GM15510 (cell line): ENCODE measurements around the gene IGLL5.

ENCODE experiments used
- POLR2A ChIP-seq: IDR thresholded peaks from 3 replicates; pipeline ENCODE4 v1.6.1; 2011; ENCODE audit warnings: borderline replicate concordance; ENCODE audit not compliant: insufficient read length; ENCODE audit errors: extremely low read depth

Gene IGLL5

GRCh38 chr22:22878211-22878570, 9.4 kb upstream of the IGLL5 start:
- TF ChIP-seq POLR2A = no peak

DNA sequence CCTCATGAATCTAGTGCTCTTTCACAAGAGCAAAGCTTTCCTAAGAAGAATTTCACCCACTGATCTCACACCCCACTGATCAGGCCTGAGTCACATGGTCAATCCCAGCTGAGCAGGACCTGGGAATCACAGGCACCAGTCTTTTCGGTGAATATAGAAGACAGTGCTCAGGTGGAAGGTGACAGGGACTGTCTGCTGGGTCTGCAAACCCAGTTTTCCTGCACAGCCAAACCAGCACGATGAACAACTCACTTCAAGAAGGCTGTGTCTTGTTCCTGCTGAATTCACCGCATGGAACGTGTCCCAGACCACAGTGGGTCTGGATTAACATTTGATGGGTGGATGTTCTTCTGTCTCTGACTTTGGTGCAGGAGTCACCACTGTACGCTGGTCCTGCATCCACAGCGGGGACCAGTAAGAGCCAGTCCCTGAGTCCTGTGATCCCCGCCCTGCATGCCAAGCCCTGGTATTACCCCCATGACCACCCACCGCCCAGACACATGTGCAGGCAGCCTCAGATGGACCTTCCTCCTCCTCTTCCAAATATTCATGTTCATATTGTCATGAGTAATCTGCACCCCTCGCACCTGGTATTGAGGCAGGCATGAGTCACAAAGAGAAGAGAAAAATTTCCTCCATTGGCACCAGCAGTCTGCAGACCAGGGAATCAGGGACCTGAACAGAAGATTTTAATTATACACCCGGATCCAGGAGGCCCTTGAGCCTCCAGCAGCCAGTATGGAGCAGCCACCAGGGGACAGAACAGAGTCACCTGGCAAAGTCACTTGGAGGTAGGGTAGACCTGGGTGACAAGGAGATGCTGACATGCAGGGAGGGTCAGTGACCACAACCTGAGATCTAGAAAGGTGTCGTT, 8.6 kb upstream of the IGLL5 start:
- TF ChIP-seq POLR2A = no peak

GRCh38 chr22:22879675-22880155, 7.9 kb upstream of the IGLL5 start:
- TF ChIP-seq POLR2A = no peak

DNA sequence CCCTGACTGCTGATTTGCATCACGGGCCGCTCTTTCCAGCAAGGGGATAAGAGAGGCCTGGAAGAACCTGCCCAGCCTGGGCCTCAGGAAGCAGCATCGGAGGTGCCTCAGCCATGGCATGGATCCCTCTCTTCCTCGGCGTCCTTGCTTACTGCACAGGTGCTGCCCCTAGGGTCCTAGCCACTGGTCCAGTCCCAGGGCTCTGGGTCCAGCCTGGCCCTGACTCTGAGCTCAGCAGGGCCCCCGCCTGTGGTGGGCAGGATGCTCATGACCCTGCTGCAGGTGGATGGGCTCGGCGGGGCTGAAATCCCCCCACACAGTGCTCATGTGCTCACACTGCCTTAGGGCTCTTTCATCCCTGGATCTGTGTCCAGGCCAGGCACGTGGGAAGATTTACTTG, 7.0 kb upstream of the IGLL5 start:
- no peak for TF ChIP-seq POLR2A

GRCh38 chr22:22881116-22882000, 6.3 kb upstream of the IGLL5 start:
- TF ChIP-seq POLR2A = no peak

- no peak for TF ChIP-seq POLR2A
Observed at GRCh38 chr22:22882033-22882717, 5.4 kb upstream of the IGLL5 start.

GRCh38 chr22:22883090-22883727, 4.4 kb upstream of the IGLL5 start:
- no peak for TF ChIP-seq POLR2A

GRCh38 chr22:22884010-22884887, 3.4 kb upstream of the IGLL5 start:
- TF ChIP-seq POLR2A = no peak

GRCh38 chr22:22884888-22885840, 2.5 kb upstream of the IGLL5 start:
- TF ChIP-seq POLR2A = no peak

- no peak for TF ChIP-seq POLR2A
Observed at GRCh38 chr22:22886546-22886945, 1.1 kb upstream of the IGLL5 start.

- no peak for TF ChIP-seq POLR2A
Observed at GRCh38 chr22:22888571-22889353, 1.1 kb downstream of the IGLL5 start.

DNA sequence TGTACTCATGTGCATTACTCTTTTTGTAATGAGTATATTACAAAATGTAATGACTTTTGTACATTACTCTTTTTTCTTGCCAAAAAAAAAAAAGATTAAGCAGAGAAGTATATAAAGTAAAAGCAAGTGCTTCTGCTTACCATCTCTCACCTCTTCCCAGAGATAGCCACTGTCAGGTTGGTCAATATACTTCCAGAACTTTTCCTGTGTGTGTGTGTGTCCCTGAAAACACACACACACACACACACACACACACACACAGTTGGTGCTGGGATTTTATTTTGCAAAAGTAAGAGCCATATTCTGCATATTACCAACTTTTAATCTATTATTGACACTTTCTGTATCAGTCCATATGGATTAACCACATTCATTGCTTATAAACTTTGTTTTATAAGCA, 2.5 kb downstream of the IGLL5 start:
- no peak for TF ChIP-seq POLR2A
